Panc1 (cell line): ENCODE data around the gene C1orf226. TPM values are rescaled to one million over a fixed set of nuclear protein-coding genes. Genes with fewer than 3 reads are reported as not detected.

Experiments used
- ATAC-seq: fragments of 200-7000 bp; cut with Tn5 transposase; 2 replicates; pipeline ENCODE4 v1.9.1; 2020; ENCODE audit warnings: mild to moderate bottlenecking, moderate library complexity
- BruUV-seq: library from RNA; stranded (reverse); fragments of 400-500 nt; replicated peaks from 2 replicates; lab custom pipeline; 2021; lab: Mats Ljungman, UMichigan
- CTCF ChIA-PET: fragments of 300-600 bp; sonication (Branson Sonifier 250); formaldehyde crosslinking; loops from one replicate; lab custom pipeline; 2022; ENCODE audit warnings: antibody characterized with exemption; lab: Charles Lee
- POLR2A ChIA-PET: fragments of 300-600 bp; sonication (Branson Sonifier 250); formaldehyde crosslinking; loops from one replicate; lab custom pipeline; 2022; ENCODE audit warnings: antibody characterized with exemption; lab: Charles Lee
- DNase-seq: peaks from one replicate; pipeline ENCODE4 v3.0.0-alpha.2; 2010; ENCODE audit warnings: low read depth, low spot score
- H3K27ac ChIP-seq: 2 replicates; pipeline ENCODE4 v1.5.1; 2011; ENCODE audit warnings: mild to moderate bottlenecking, low read length, inconsistent platforms
- H3K27me3 ChIP-seq: fragments of 200-500 bp; sonication (Bioruptor generic); 2 replicates; pipeline ENCODE4 v1.6.0; 2014; ENCODE audit warnings: low read length, inconsistent platforms; ENCODE audit not compliant: control insufficient read depth, insufficient read depth
- H3K36me3 ChIP-seq: fragments of 200-500 bp; sonication (Bioruptor generic); 2 replicates; pipeline ENCODE4 v1.5.1; 2014; ENCODE audit warnings: inconsistent platforms, mild to moderate bottlenecking, low read length, moderate library complexity; ENCODE audit not compliant: control insufficient read depth, insufficient read depth
- H3K4me1 ChIP-seq: 2 replicates; pipeline ENCODE4 v1.5.1; 2011; ENCODE audit warnings: inconsistent platforms, mild to moderate bottlenecking, low read length, moderate library complexity; ENCODE audit not compliant: control insufficient read depth, insufficient read depth
- H3K4me3 ChIP-seq, 2 experiments: 2 replicates each; pipeline ENCODE4 v1.5.1; 2011 to 2012; ENCODE audit warnings: low read depth in 2 of 2, low read length in 2 of 2, mild to moderate bottlenecking in 2 of 2, inconsistent platforms in 1 of 2, moderate library complexity in 1 of 2
- H3K9me3 ChIP-seq: fragments of 200-500 bp; sonication (Bioruptor generic); 2 replicates; pipeline ENCODE4 v1.5.1; 2014; ENCODE audit warnings: low read depth, mild to moderate bottlenecking, inconsistent platforms, low read length, moderate library complexity; ENCODE audit not compliant: control insufficient read depth, insufficient read depth
- POLR2AphosphoS5 ChIP-seq: IDR thresholded peaks from 2 replicates; pipeline ENCODE4 v1.6.1; 2012; ENCODE audit warnings: mild to moderate bottlenecking, low read depth, low read length, moderate library complexity
- SIN3A ChIP-seq: IDR thresholded peaks from 2 replicates; pipeline ENCODE4 v1.6.1; 2012; ENCODE audit warnings: low read depth, mild to moderate bottlenecking, low read length, moderate library complexity, borderline replicate concordance; ENCODE audit not compliant: insufficient read depth
- TCF7L2 ChIP-seq: IDR thresholded peaks from 2 replicates; pipeline ENCODE4 v1.6.1; 2011; ENCODE audit warnings: mild to moderate bottlenecking, low read depth, low read length, inconsistent platforms
- in situ Hi-C: cut with HindIII; loops from 2 replicates; pipeline ENCODE4 v1.10.0; 2016; ENCODE audit warnings: low sequenced_read_pairs, low pct_unique_long_range_greater_than_20kb
- intact Hi-C: fragments of 100-400 bp; cut with micrococcal nuclease; formaldehyde crosslinking; loops from one replicate; pipeline ENCODE4 v1.10.0; 2022; ENCODE audit not compliant: unreplicated experiment
- total RNA-seq: library from RNA; stranded (reverse); gene quantifications from one replicate; pipeline ENCODE4 v1.2.1, GENCODE V29; 2021; ENCODE audit not compliant: unreplicated experiment
- TF ChIP-seq, protein P1 (sequence below), 2 experiments: IDR thresholded peaks; 2 replicates each; pipeline ENCODE4 v1.6.1; 2011 to 2012; ENCODE audit warnings: low read depth in 2 of 2, control low read depth in 1 of 2, low read length in 1 of 2, mild to moderate bottlenecking in 1 of 2, moderate library complexity in 1 of 2; ENCODE audit not compliant: insufficient read depth in 1 of 2
- TF ChIP-seq, protein P2 (sequence below): fragments of 450-650 bp; IDR thresholded peaks from 2 replicates; pipeline ENCODE4 v1.5.1; 2017; ENCODE audit warnings: mild to moderate bottlenecking

C1orf226 gene
- total RNA-seq, 1 experiment from 2014 or later = 38.4 TPM

DNA sequence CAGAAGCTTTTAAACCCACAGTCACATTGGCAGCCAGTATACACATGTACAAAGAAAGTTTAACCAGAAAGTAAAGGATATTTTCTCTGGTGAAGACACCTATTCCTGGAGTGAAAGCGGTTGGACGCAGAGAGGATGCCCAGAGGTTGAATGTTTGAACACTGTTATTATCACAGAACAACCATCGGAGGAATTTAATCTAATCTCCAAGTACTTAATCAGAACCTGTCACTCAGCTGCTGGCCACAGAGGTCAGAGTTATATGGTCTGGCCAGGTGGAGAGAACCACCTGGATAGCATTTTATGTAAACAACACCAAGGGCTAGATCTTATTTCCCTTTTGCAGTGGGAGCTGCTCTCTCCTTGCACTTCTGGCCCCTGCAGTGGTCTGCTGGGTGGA, 34.2 kb upstream of the C1orf226 start:
- no peak for ATAC-seq
- intact Hi-C loops (no loop called here), in situ Hi-C loops (no loop called here)
- TF ChIP-seq, protein P1, sequence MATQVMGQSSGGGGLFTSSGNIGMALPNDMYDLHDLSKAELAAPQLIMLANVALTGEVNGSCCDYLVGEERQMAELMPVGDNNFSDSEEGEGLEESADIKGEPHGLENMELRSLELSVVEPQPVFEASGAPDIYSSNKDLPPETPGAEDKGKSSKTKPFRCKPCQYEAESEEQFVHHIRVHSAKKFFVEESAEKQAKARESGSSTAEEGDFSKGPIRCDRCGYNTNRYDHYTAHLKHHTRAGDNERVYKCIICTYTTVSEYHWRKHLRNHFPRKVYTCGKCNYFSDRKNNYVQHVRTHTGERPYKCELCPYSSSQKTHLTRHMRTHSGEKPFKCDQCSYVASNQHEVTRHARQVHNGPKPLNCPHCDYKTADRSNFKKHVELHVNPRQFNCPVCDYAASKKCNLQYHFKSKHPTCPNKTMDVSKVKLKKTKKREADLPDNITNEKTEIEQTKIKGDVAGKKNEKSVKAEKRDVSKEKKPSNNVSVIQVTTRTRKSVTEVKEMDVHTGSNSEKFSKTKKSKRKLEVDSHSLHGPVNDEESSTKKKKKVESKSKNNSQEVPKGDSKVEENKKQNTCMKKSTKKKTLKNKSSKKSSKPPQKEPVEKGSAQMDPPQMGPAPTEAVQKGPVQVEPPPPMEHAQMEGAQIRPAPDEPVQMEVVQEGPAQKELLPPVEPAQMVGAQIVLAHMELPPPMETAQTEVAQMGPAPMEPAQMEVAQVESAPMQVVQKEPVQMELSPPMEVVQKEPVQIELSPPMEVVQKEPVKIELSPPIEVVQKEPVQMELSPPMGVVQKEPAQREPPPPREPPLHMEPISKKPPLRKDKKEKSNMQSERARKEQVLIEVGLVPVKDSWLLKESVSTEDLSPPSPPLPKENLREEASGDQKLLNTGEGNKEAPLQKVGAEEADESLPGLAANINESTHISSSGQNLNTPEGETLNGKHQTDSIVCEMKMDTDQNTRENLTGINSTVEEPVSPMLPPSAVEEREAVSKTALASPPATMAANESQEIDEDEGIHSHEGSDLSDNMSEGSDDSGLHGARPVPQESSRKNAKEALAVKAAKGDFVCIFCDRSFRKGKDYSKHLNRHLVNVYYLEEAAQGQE (IDR thresholded peaks at IDR 0.05; ENCODE audit: insufficient read depth in 1 of 2, low read depth in 2 of 2, low read length in 1 of 2) = no peak
- TF ChIP-seq, protein P2, sequence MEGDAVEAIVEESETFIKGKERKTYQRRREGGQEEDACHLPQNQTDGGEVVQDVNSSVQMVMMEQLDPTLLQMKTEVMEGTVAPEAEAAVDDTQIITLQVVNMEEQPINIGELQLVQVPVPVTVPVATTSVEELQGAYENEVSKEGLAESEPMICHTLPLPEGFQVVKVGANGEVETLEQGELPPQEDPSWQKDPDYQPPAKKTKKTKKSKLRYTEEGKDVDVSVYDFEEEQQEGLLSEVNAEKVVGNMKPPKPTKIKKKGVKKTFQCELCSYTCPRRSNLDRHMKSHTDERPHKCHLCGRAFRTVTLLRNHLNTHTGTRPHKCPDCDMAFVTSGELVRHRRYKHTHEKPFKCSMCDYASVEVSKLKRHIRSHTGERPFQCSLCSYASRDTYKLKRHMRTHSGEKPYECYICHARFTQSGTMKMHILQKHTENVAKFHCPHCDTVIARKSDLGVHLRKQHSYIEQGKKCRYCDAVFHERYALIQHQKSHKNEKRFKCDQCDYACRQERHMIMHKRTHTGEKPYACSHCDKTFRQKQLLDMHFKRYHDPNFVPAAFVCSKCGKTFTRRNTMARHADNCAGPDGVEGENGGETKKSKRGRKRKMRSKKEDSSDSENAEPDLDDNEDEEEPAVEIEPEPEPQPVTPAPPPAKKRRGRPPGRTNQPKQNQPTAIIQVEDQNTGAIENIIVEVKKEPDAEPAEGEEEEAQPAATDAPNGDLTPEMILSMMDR = no peak
- no peak for TF ChIP-seq SIN3A
- peak; percentile 71 for TF ChIP-seq TCF7L2
- H3K4me3 ChIP-seq = no peak overlapping the region
- H3K27ac ChIP-seq = peak overlapping the region; percentile 97
- DNase-seq = no peak
- H3K4me1 ChIP-seq = peaks cover 48% of the 10 kb centered on the region
- CTCF ChIA-PET = interaction anchor here (0.7 kb wide), 1 partner anchor 71 kb away, joined by 3 read pairs; no protein-coding TSS in a partner anchor
- POLR2A ChIA-PET = interaction anchor here (0.7 kb wide), 1 partner anchor 61 kb away, joined by 3 read pairs; no protein-coding TSS in a partner anchor
- H3K36me3 ChIP-seq = peaks cover 9% of the 10 kb centered on the region; the same call in 1 of the 2 replicates
- H3K9me3 ChIP-seq = no peaks in the 10 kb centered on the region
- H3K27me3 ChIP-seq = no peaks in the 10 kb centered on the region
- BruUV-seq = no TSS peak

DNA sequence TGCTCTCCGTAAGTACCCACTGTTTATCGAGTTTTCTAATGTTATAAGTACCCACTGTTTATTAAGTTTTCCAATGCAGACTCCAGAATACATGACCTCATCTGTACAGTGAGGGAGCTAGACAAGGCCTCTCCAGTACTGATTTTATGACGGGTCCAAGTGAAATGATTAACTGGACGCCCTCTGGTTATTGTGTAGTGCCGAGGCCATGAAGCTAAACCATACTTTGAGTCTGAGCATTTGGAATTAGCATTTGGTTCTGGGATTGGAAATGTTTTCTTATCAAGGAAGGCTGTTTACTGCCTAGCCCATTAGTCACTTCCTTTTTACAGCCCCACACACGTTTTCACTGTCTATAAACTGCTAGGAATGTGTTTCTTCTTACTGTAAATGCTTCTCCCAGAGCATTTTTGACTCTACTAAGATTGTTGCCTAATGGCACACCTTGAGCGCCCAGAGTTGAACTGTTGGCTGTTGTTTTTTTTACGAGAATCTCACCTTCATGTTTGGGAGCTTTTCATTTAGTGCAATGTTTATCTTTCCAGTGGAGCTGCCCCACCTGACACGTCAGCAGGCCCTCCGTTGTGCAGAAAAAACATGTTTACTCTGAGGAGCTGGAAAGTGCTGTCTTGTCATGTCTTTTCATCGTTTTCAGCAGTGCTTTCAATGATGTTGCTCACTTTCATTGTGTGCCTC, 31.7 kb upstream of the C1orf226 start:
- intact Hi-C loops = no loop called here
- H3K36me3 ChIP-seq = peaks cover 6% of the 10 kb centered on the region; the same call in 1 of the 2 replicates
- peak; percentile 66 for DNase-seq
- in situ Hi-C loops = no loop called here
- H3K9me3 ChIP-seq = no peaks in the 10 kb centered on the region
- peak overlapping the region; percentile 97 for H3K27ac ChIP-seq
- H3K27me3 ChIP-seq = no peaks in the 10 kb centered on the region
- no TSS peak for BruUV-seq
- TF ChIP-seq, protein P1 (IDR thresholded peaks at IDR 0.05; ENCODE audit: insufficient read depth in 1 of 2, low read depth in 2 of 2, low read length in 1 of 2) = no peak
- TF ChIP-seq TCF7L2 (peak; percentile 97), POLR2AphosphoS5 (peak; percentile 48; the same call in 1 of the 2 replicates), SIN3A (0 out of 2 replicates have a peak, but pooled peaks have one; percentile 34)
- TF ChIP-seq, protein P2 = no peak
- H3K4me1 ChIP-seq = peaks cover 48% of the 10 kb centered on the region
- peak; percentile 92 for ATAC-seq
- ChIA-PET POLR2A (interaction anchor here (0.6 kb wide), 1 partner anchor 256 kb away, joined by 6 read pairs; no protein-coding TSS in a partner anchor), CTCF (interaction anchor here (0.7 kb wide), 1 partner anchor 512 kb away, joined by 3 read pairs; no protein-coding TSS in a partner anchor)
- no peak overlapping the region for H3K4me3 ChIP-seq
